Osteoblast (primary cell): ENCODE data around the gene BSN. TPM values are rescaled to one million over a fixed set of nuclear protein-coding genes. Genes with fewer than 3 reads are reported as not detected.

Experiments used
- DNase-seq: peaks from one replicate; pipeline ENCODE4 v3.0.0; 2011; ENCODE audit warnings: low spot score, mixed read lengths; ENCODE audit not compliant: insufficient read length; ENCODE audit errors: missing footprints
- H2AFZ ChIP-seq: 2 replicates; pipeline ENCODE4 v1.6.0; 2011; ENCODE audit warnings: mild to moderate bottlenecking, low read length
- H3K27ac ChIP-seq: 2 replicates; pipeline ENCODE4 v1.5.1; 2011; ENCODE audit warnings: mild to moderate bottlenecking, low read depth, low read length, moderate library complexity
- H3K27me3 ChIP-seq: 2 replicates; pipeline ENCODE4 v1.6.0; 2012; ENCODE audit warnings: mild to moderate bottlenecking, control low read depth, inconsistent platforms, low read length, moderate library complexity; ENCODE audit not compliant: insufficient read depth
- H3K36me3 ChIP-seq: 2 replicates; pipeline ENCODE4 v1.5.1; 2011; ENCODE audit warnings: mild to moderate bottlenecking, low read length, control low read depth, moderate library complexity; ENCODE audit not compliant: insufficient read depth
- H3K4me1 ChIP-seq: 2 replicates; pipeline ENCODE4 v1.5.1; 2011; ENCODE audit warnings: mild to moderate bottlenecking, low read length, control low read depth, moderate library complexity; ENCODE audit not compliant: insufficient read depth
- H3K4me2 ChIP-seq: 2 replicates; pipeline ENCODE4 v1.6.0; 2011; ENCODE audit warnings: mild to moderate bottlenecking, low read length; ENCODE audit not compliant: insufficient read depth
- H3K4me3 ChIP-seq: fragments of 200-600 bp; sonication (generic); 3 replicates; pipeline ENCODE4 v1.5.1; 2012; ENCODE audit warnings: mild to moderate bottlenecking, low read length, inconsistent platforms; ENCODE audit not compliant: insufficient read depth
- H3K79me2 ChIP-seq: 2 replicates; pipeline ENCODE4 v1.6.0; 2012; ENCODE audit warnings: mild to moderate bottlenecking, low read length, control low read depth, inconsistent platforms; ENCODE audit not compliant: insufficient read depth
- H3K9me3 ChIP-seq: 2 replicates; pipeline ENCODE4 v1.5.1; 2011; ENCODE audit warnings: low read depth, low read length, control low read depth
- H4K20me1 ChIP-seq: 2 replicates; pipeline ENCODE4 v1.6.0; 2012; ENCODE audit warnings: mild to moderate bottlenecking, low read length, control low read depth; ENCODE audit not compliant: insufficient read depth
- CTCF ChIP-seq: IDR thresholded peaks from 2 replicates; pipeline ENCODE4 v1.5.1; 2011; ENCODE audit warnings: mild to moderate bottlenecking, low read depth, low read length, moderate library complexity; ENCODE audit errors: extremely low read depth
- total RNA-seq: library from RNA; depleted of rRNA; stranded (reverse); fragments of >200 nt; gene quantifications from 2 replicates; pipeline ENCODE4 v1.2.3, GENCODE V29; 2012

Gene BSN
- total RNA-seq, 1 donor: under 0.01 TPM

GRCh38 chr3:49636883-49637609 lies 82.8 kb downstream of the BSN start:
- TF ChIP-seq CTCF: no peak
- H3K4me3 ChIP-seq: no peak overlapping the region
- no peaks in the 10 kb centered on the region for H3K9me3 ChIP-seq
- H3K36me3 ChIP-seq: no peaks in the 10 kb centered on the region
- no peak overlapping the region for H3K4me2 ChIP-seq
- peaks cover 7% of the 10 kb centered on the region for H3K27me3 ChIP-seq
- no peak overlapping the region for H3K27ac ChIP-seq
- H3K4me1 ChIP-seq: no peaks in the 10 kb centered on the region
- no peaks in the 10 kb centered on the region for H3K79me2 ChIP-seq
- no peaks in the 10 kb centered on the region for H4K20me1 ChIP-seq
- peak; percentile 62 for DNase-seq
- H2AFZ ChIP-seq: no peak overlapping the region

- Histone ChIP-seq H3K9me3 (no peaks in the 10 kb centered on the region), H3K27ac (no peak overlapping the region), H4K20me1 (no peaks in the 10 kb centered on the region), H3K4me3 (no peak overlapping the region), H2AFZ (no peak overlapping the region), H3K4me2 (no peak overlapping the region), H3K36me3 (no peaks in the 10 kb centered on the region), H3K4me1 (no peaks in the 10 kb centered on the region), H3K79me2 (no peaks in the 10 kb centered on the region), H3K27me3 (peaks cover 7% of the 10 kb centered on the region)
- no peak for TF ChIP-seq CTCF
- peak; percentile 88 for DNase-seq
Measured at GRCh38 chr3:49638445-49638844, 84.2 kb downstream of the BSN start.

- no peak overlapping the region for H2AFZ ChIP-seq
- no peaks in the 10 kb centered on the region for H4K20me1 ChIP-seq
- peaks cover 9% of the 10 kb centered on the region for H3K27me3 ChIP-seq
- no peaks in the 10 kb centered on the region for H3K36me3 ChIP-seq
- H3K9me3 ChIP-seq: no peaks in the 10 kb centered on the region
- H3K27ac ChIP-seq: no peak overlapping the region
- H3K4me2 ChIP-seq: no peak overlapping the region
- peak; percentile 23 for DNase-seq
- H3K4me1 ChIP-seq: no peaks in the 10 kb centered on the region
- no peaks in the 10 kb centered on the region for H3K79me2 ChIP-seq
- TF ChIP-seq CTCF: no peak
- H3K4me3 ChIP-seq: no peak overlapping the region
Measured at GRCh38 chr3:49639551-49639950, 85.3 kb downstream of the BSN start.

GRCh38 chr3:49641292-49641691 lies 87.0 kb downstream of the BSN start:
- DNase-seq: peak; percentile 58
- no peak overlapping the region for H2AFZ ChIP-seq
- no peak overlapping the region for H3K4me2 ChIP-seq
- no peaks in the 10 kb centered on the region for H3K36me3 ChIP-seq
- H3K4me1 ChIP-seq: no peaks in the 10 kb centered on the region
- H3K9me3 ChIP-seq: no peaks in the 10 kb centered on the region
- H4K20me1 ChIP-seq: no peaks in the 10 kb centered on the region
- TF ChIP-seq CTCF: no peak
- H3K27ac ChIP-seq: no peak overlapping the region
- peaks cover 3% of the 10 kb centered on the region for H3K27me3 ChIP-seq
- no peaks in the 10 kb centered on the region for H3K79me2 ChIP-seq
- H3K4me3 ChIP-seq: no peak overlapping the region
